SK-N-SH (cell line): Measurements from ENCODE around the gene CEACAM16.

Experiments used
- CTCF ChIP-seq: fragments of 200-600 bp; sonication (generic); IDR thresholded peaks from 2 replicates; pipeline ENCODE4 v1.6.1; 2017; ENCODE audit warnings: antibody characterized with exemption, mild to moderate bottlenecking, moderate library complexity
- EP300 ChIP-seq, 2 experiments: IDR thresholded peaks; 2 replicates each; pipeline versions ENCODE4 v1.4.0 to v1.6.1; 2012; ENCODE audit warnings: borderline replicate concordance in 1 of 2, low read depth in 1 of 2, low read length in 1 of 2
- GABPA ChIP-seq: IDR thresholded peaks from 2 replicates; pipeline ENCODE4 v1.4.0; 2012; ENCODE audit warnings: low read depth, mild to moderate bottlenecking
- MAX ChIP-seq: IDR thresholded peaks from 2 replicates; pipeline ENCODE4 v1.4.0; 2012; ENCODE audit warnings: low read depth
- NFIC ChIP-seq: IDR thresholded peaks from 2 replicates; pipeline ENCODE4 v1.4.0; 2012; ENCODE audit warnings: borderline replicate concordance
- NRF1 ChIP-seq: IDR thresholded peaks from 2 replicates; pipeline ENCODE4 v1.6.1; 2012; ENCODE audit warnings: low read depth, mild to moderate bottlenecking, low read length
- REST ChIP-seq: IDR thresholded peaks from 2 replicates; pipeline ENCODE4 v1.6.1; 2012; ENCODE audit warnings: mild to moderate bottlenecking, low read depth, low read length, moderate library complexity
- RXRA ChIP-seq: IDR thresholded peaks from 2 replicates; pipeline ENCODE4 v1.4.0; 2012; ENCODE audit warnings: low read depth, mild to moderate bottlenecking, borderline replicate concordance
- ZBTB33 ChIP-seq: IDR thresholded peaks from 2 replicates; pipeline ENCODE4 v1.4.0; 2012; ENCODE audit warnings: low read depth, borderline replicate concordance

- TF ChIP-seq CTCF: no peak
- TF ChIP-seq REST: peak; percentile 20; the same call in 1 of the 2 replicates
- no peak for TF ChIP-seq ZBTB33
- TF ChIP-seq GABPA: 0 out of 2 replicates have a peak, but pooled peaks have one; percentile 16
- TF ChIP-seq RXRA: peak; percentile 67; the same call in 1 of the 2 replicates
- no peak for TF ChIP-seq EP300 (IDR thresholded peaks at IDR 0.05; ENCODE audit: borderline replicate concordance in 1 of 2, low read depth in 1 of 2, low read length in 1 of 2)
- peak; percentile 28 for TF ChIP-seq MAX
- TF ChIP-seq NFIC: peak; percentile 46; the same call in 1 of the 2 replicates
- TF ChIP-seq NRF1: no peak
These were observed 13.8 kb upstream of the CEACAM16 start for GRCh38 chr19:44684892-44685863.
